Pancreas (tissue), 10 donors: ENCODE results near the gene CFAP299. TPM values are rescaled to one million over a fixed set of nuclear protein-coding genes. Genes with fewer than 3 reads are reported as not detected.
"Not testable (repeated sequence)": the region's sequence is repeated elsewhere in the genome, so short reads cannot be mapped to it uniquely, and the experiment has no call there.

Experiments
- ATAC-seq, 4 donors: fragments of 200-7000 bp; cut with Tn5 transposase; one replicate each; pipeline versions ENCODE4 v1.8.0 to v1.9.1; 2020; ENCODE audit warnings: mild to moderate bottlenecking in 4 of 4, moderate library complexity in 4 of 4
- DNase-seq, 6 donors: peaks; one replicate each; pipeline ENCODE4 v3.0.0-alpha.2; 2020
- FAIRE-seq: peaks from 2 replicates; lab custom pipeline; 2012; peaks lifted over from hg19 to GRCh38; lab: Jason Lieb, UNC
- H3K27ac ChIP-seq, 4 donors: fragments of 200-600 bp; sonication (generic); 1 replicate in 3 of 4; 2 replicates in 1 of 4; pipeline versions ENCODE4 v1.5.0 to v1.8.0; 2020
- H3K27me3 ChIP-seq, 4 donors: fragments of 200-600 bp; one replicate each; pipeline ENCODE4 v1.8.0; 2021
- H3K36me3 ChIP-seq, 3 donors: fragments of 200-600 bp; sonication (generic) in 1 of 3; one replicate each; pipeline versions ENCODE4 v1.5.0 to v1.8.0; 2020 to 2021
- H3K4me1 ChIP-seq, 3 donors: fragments of 200-600 bp; one replicate each; pipeline ENCODE4 v1.8.0; 2021
- H3K4me3 ChIP-seq, 4 donors: fragments of 200-600 bp; sonication (generic) in 2 of 4; one replicate each; pipeline versions ENCODE4 v1.5.0 to v1.8.0; 2020 to 2021
- H3K9me3 ChIP-seq, 4 donors: fragments of 200-600 bp; one replicate each; pipeline ENCODE4 v1.8.0; 2021
- WGBS, 2 donors: extraction: QIAGEN DNeasy Blood & Tissue Kit; methylation state at CpG; one replicate each; pipeline ENCODE4 v1.1.7; 2013; 5-methylcytosine and 5-hydroxymethylcytosine counted together
- intact Hi-C, 3 donors: fragments of 100-400 bp; cut with DNase I; formaldehyde crosslinking; loops; one replicate each; pipeline versions ENCODE4 v1.11.1 to v1.14.2; 2022
- polyA plus RNA-seq, 2 donors: library from polyadenylated mRNA; stranded (reverse); fragments of 200-250 nt; gene quantifications; one replicate each; pipeline ENCODE4 v1.2.3, GENCODE V29; 2013
- total RNA-seq, 6 donors: library from RNA; stranded (reverse); fragmentation: NEBNext Ultra II Directional in 4 of 6; extraction: Animal tissue kit (Norgen Biotek cat#: 25700) in 4 of 6; gene quantifications; one replicate each; pipeline versions ENCODE4 v1.2.1 to v1.2.4, GENCODE V29; 2021 to 2023
- TF ChIP-seq, protein P1 (sequence below), 4 donors: fragments of 200-600 bp; sonication (generic) in 3 of 4; IDR thresholded peaks; one replicate each; pipeline versions ENCODE4 v1.5.0 to v1.8.0; 2021; ENCODE audit warnings: antibody characterized with exemption in 4 of 4
- donor health status: healthy with polysubstance abuse.
- donor health status: DM: no; HTN: no; CAD: no; lungs with moderate emphysema.
- donor health status: DM: no; HTN: no; CAD: no.
- donor health status: control.
- donor health status: control.
- donor health status: Bipolar disorder and iron deficiency.
- donor health status: DM: yes; HTN: yes; CAD: no.
- donor health status: DM: no; HTN: no; CAD: no.
- donor health status: DM: no; HTN: no; CAD: no.
- donor health status: DM: yes; HTN: yes; CAD: no.

CFAP299 gene
- total and polyA plus RNA-seq, 8 donors: 0.14 TPM; not detected in 7

DNA sequence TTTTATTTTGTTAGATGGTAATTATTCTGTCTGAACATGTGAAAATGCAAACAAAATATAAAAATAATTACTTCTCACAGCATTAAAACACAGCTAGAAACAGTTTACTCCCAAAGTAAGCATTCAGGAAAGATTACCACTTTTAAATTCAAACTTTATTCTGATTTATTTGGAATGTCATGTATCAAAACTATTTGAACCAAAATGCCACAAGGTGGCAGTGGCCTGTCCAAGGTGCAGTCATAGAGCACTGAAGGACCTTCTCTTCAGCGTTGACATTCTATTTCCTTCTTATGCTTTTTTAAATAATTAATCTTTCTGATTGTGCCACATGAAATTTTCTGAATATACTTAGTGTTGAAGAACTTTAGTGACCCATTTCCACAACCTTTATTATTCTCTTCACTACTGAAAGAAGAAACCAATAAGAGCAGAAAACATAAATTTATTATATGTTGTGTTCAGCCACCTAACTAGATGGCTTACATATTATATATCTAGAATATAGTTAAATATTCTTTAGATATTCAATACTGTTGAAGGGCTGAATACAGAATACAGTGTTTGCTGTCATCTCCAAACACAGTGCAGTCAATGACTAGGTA is 283.6 kb downstream of the CFAP299 start:
- intact Hi-C loops: no loop called here

DNA sequence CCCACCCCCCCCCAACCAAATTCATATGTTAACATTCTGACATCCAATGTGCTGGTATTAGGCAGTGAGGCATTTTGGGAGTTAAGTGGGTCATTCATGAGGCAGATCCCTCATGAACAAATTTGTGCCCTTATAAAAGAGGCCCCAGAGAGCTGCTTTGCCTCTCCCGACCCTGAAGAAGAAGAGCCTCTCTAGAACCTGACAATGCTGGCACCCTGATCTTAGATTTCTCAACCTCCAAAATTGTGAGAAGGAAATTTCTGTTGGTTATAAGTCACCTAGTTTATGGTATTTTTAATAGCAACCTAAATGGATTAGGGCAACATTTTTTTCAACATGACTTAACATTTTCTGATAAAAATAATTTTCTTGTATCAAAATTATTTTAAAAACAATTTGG is 296.3 kb downstream of the CFAP299 start:
- DNase-seq (no peak), FAIRE-seq (no peak), ATAC-seq (no peak)
- intact Hi-C loops: no loop called here
- Histone ChIP-seq H3K4me3 (no peak overlapping the region), H3K9me3 (no peaks in the 10 kb centered on the region), H3K4me1 (no peaks in the 10 kb centered on the region), H3K27me3 (peaks cover 0 to 4% (median 0%) of the 10 kb centered on the region in 4 donors), H3K27ac (no peak overlapping the region), H3K36me3 (no peaks in the 10 kb centered on the region)
- WGBS, 2 donors: 42 to 68% methylated on average over 1 of the region's 1 CpG
- TF ChIP-seq, protein P1, sequence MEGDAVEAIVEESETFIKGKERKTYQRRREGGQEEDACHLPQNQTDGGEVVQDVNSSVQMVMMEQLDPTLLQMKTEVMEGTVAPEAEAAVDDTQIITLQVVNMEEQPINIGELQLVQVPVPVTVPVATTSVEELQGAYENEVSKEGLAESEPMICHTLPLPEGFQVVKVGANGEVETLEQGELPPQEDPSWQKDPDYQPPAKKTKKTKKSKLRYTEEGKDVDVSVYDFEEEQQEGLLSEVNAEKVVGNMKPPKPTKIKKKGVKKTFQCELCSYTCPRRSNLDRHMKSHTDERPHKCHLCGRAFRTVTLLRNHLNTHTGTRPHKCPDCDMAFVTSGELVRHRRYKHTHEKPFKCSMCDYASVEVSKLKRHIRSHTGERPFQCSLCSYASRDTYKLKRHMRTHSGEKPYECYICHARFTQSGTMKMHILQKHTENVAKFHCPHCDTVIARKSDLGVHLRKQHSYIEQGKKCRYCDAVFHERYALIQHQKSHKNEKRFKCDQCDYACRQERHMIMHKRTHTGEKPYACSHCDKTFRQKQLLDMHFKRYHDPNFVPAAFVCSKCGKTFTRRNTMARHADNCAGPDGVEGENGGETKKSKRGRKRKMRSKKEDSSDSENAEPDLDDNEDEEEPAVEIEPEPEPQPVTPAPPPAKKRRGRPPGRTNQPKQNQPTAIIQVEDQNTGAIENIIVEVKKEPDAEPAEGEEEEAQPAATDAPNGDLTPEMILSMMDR (IDR thresholded peaks at IDR 0.05): no peak

More for the DNA sequence above, 283.6 kb downstream of the CFAP299 start:
- no peaks in the 10 kb centered on the region for H3K9me3 ChIP-seq
- TF ChIP-seq, protein P1 (IDR thresholded peaks at IDR 0.05): no peak
- 10 to 14% methylated on average over 1 of the region's 1 CpG for WGBS, 2 donors
- H3K36me3 ChIP-seq: no peaks in the 10 kb centered on the region
- H3K27me3 ChIP-seq: peaks cover 0 to 30% (median 0%) of the 10 kb centered on the region in 4 donors
- no peaks in the 10 kb centered on the region for H3K4me1 ChIP-seq
- ATAC-seq (no peak), DNase-seq (no peak), FAIRE-seq (no peak)
- H3K27ac ChIP-seq: no peak overlapping the region
- H3K4me3 ChIP-seq: no peak overlapping the region

DNA sequence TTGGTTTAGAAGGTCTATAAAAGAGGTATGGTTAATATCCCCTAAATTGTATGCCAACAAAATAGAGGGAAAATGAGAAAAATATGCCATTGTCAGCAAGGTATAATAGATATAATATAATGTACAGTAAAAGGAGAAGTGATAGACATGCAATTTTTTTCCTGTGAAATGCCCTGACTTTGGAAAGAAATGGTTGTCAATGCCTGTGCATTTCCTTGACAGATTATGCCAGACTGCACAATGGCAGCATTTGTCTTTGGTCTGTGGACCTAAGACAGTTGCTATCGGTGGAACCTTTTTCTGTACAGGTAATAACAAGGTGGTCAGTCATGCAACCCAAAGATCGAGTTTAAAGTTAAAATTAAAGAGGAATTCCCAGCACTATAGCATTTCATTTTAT is 301.7 kb downstream of the CFAP299 start:
- ATAC-seq (no peak), FAIRE-seq (no peak), DNase-seq (no peak)
- WGBS, 2 donors: 42 to 57% methylated on average over 2 of the region's 2 CpGs
- Histone ChIP-seq H3K4me1 (no peaks in the 10 kb centered on the region), H3K4me3 (no peak overlapping the region), H3K27ac (no peak overlapping the region), H3K27me3 (peaks cover 0 to 4% (median 0%) of the 10 kb centered on the region in 4 donors), H3K9me3 (no peaks in the 10 kb centered on the region), H3K36me3 (no peaks in the 10 kb centered on the region)
- TF ChIP-seq, protein P1 (IDR thresholded peaks at IDR 0.05): no peak
- intact Hi-C loops: no loop called here

DNA sequence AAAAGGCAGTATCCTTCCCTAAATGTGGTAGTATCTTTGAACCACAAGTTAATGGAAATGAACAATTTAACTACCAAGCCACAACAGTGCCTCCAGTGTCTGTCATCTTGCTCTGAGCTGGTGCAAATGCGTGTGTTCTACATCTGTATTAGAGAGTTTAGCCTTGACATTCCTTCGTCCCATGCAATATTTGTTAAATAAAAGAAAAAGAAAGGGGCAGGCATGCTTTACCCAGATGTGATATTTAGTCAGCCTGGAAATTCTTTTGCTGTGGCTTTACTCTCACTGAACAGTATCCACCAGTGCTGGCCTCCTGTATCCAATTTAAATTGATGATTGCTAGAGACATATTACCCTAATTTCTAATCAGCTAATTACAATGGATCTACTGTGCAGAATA is 310.5 kb downstream of the CFAP299 start:
- 16 to 24% methylated on average over 2 of the region's 2 CpGs for whole genome bisulfite sequencing, 2 donors
- Histone ChIP-seq H3K36me3 (no peaks in the 10 kb centered on the region), H3K4me1 (no peaks in the 10 kb centered on the region), H3K9me3 (no peaks in the 10 kb centered on the region), H3K27me3 (no peaks in the 10 kb centered on the region), H3K4me3 (no peak overlapping the region), H3K27ac (no peak overlapping the region)
- ATAC-seq: no peak
- TF ChIP-seq, protein P1 (IDR thresholded peaks at IDR 0.05): no peak
- FAIRE-seq: no peak
- no peak for DNase-seq
- intact Hi-C loops: no loop called here

DNA sequence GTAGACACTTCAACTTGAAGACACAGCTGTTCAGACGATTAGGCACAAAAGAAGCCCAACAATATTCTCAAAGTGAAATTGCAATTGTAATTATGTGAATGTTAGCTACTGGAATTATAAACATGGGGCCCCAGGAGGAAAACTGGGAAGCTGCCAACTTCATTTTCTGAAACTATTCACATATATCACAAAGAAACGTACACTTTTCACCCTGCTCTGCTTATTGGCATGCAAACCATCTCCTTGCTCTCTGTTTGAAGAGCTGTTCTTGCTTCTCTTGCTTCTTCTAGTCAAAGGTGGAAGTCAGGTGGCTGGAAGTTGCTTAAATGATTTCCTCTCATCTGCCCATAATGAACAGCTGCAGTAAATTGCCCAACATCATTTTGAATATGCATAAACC is 320.1 kb downstream of the CFAP299 start:
- ATAC-seq (no peak), FAIRE-seq (no peak)

DNA sequence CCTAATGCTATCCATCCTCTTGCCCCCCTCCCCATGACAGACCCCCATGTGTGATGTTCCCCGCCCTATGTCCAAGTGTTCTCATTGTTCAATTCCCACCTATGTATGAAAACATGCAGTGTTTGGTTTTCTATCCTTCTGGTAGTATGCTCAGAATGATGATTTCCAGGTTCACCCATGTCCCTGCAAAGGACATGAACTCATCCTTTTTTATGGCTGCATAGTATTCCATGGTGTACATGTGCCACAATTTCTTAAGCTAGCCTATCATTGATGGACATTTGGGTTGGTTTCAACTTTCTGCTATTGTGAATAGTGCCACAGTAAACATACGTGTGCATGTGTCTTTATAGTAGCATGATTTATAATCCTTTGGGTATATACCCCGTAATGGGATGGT is 334.6 kb downstream of the CFAP299 start:
- DNase-seq, H3K27ac ChIP-seq, H3K4me3 ChIP-seq, H3K9me3 ChIP-seq, ATAC-seq, H3K36me3 ChIP-seq, FAIRE-seq, H3K4me1 ChIP-seq, H3K27me3 ChIP-seq, intact Hi-C loops: not testable (repeated sequence)
- WGBS, 2 donors: 84 to 94% methylated on average over 3 of the region's 3 CpGs

More for the DNA sequence above, 320.1 kb downstream of the CFAP299 start:
- H3K27ac ChIP-seq: no peak overlapping the region
- no peaks in the 10 kb centered on the region for H3K27me3 ChIP-seq
- TF ChIP-seq, protein P1 (IDR thresholded peaks at IDR 0.05): no peak
- H3K36me3 ChIP-seq: no peaks in the 10 kb centered on the region
- no peak for DNase-seq
- no peak overlapping the region for H3K4me3 ChIP-seq
- H3K4me1 ChIP-seq: no peaks in the 10 kb centered on the region
- 34 to 36% methylated on average over 2 of the region's 2 CpGs for WGBS, 2 donors
- intact Hi-C loops: no loop called here
- H3K9me3 ChIP-seq: no peaks in the 10 kb centered on the region
